ENCODE measurements around the gene TRPV2.
A peak's percentile ranks its signal among the peaks of the same experiment; 100 is the strongest.
"Not testable (repeated sequence)": the region's sequence is repeated elsewhere in the genome, so short reads cannot be mapped to it uniquely, and the experiment has no call there.

Gene TRPV2

GRCh38 chr17:16438173-16438556, 22.8 kb downstream of the TRPV2 start:
- no peak for DNase-seq (ENCODE audit: low read depth, low spot score)

GRCh38 chr17:16438557-16439302, 23.4 kb downstream of the TRPV2 start:
- DNase-seq (ENCODE audit: low read depth, low spot score), result peak; percentile 92

GRCh38 chr17:16439303-16439791, 24.0 kb downstream of the TRPV2 start:
- no peak for DNase-seq (ENCODE audit: low read depth, low spot score)

GRCh38 chr17:16439811-16440351, 24.5 kb downstream of the TRPV2 start:
- no peak for DNase-seq (ENCODE audit: low read depth, low spot score)

- DNase-seq (ENCODE audit: low read depth, low spot score), result not testable (repeated sequence)
Measured at GRCh38 chr17:16440354-16440753, 25.0 kb downstream of the TRPV2 start.

GRCh38 chr17:16440901-16441629, 25.7 kb downstream of the TRPV2 start:
- DNase-seq (ENCODE audit: low read depth, low spot score), result no peak

- DNase-seq (ENCODE audit: low read depth, low spot score), result no peak
Measured at GRCh38 chr17:16442141-16442540, 26.8 kb downstream of the TRPV2 start.

- no peak for DNase-seq (ENCODE audit: low read depth, low spot score)
Measured at GRCh38 chr17:16442594-16443510, 27.5 kb downstream of the TRPV2 start.

- no peak for DNase-seq (ENCODE audit: low read depth, low spot score)
Measured at GRCh38 chr17:16443511-16444257, 28.3 kb downstream of the TRPV2 start.

GRCh38 chr17:16444258-16444886, 29.0 kb downstream of the TRPV2 start:
- no peak for DNase-seq (ENCODE audit: low read depth, low spot score)

GRCh38 chr17:16446338-16446983, 31.1 kb downstream of the TRPV2 start:
- DNase-seq (ENCODE audit: low read depth, low spot score), result no peak

GRCh38 chr17:16447676-16448075, 32.3 kb downstream of the TRPV2 start:
- no peak for DNase-seq (ENCODE audit: low read depth, low spot score)

- DNase-seq (ENCODE audit: low read depth, low spot score), result no peak
Measured at GRCh38 chr17:16448490-16448889, 33.1 kb downstream of the TRPV2 start.

GRCh38 chr17:16449121-16449570, 33.8 kb downstream of the TRPV2 start:
- no peak for DNase-seq (ENCODE audit: low read depth, low spot score)

- DNase-seq (ENCODE audit: low read depth, low spot score), result no peak
Measured at GRCh38 chr17:16450028-16450427, 34.7 kb downstream of the TRPV2 start.

GRCh38 chr17:16452268-16452667, 36.9 kb downstream of the TRPV2 start:
- not testable (repeated sequence) for DNase-seq (ENCODE audit: low read depth, low spot score)

GRCh38 chr17:16453493-16453851, 38.1 kb downstream of the TRPV2 start:
- no peak for DNase-seq (ENCODE audit: low read depth, low spot score)

GRCh38 chr17:16455997-16456741, 40.8 kb downstream of the TRPV2 start:
- no peak for DNase-seq (ENCODE audit: low read depth, low spot score)

- DNase-seq (ENCODE audit: low read depth, low spot score), result no peak
Measured at GRCh38 chr17:16456742-16457316, 41.5 kb downstream of the TRPV2 start.
